GM12878 (cell line): ENCODE measurements around the gene CGREF1. TPM values are rescaled to one million over a fixed set of nuclear protein-coding genes. Genes with fewer than 3 reads are reported as not detected.
A peak's percentile ranks its signal among the peaks of the same experiment; 100 is the strongest.

Experiments used
- ATAC-seq: fragments of 200-7000 bp; cut with Tn5 transposase; 3 replicates; pipeline ENCODE4 v1.9.1; 2020; ENCODE audit warnings: mild to moderate bottlenecking, moderate library complexity
- BruUV-seq: library from RNA; stranded (reverse); fragments of 400-500 nt; replicated peaks from 2 replicates; lab custom pipeline; 2021; lab: Mats Ljungman, UMichigan
- CTCF ChIA-PET: fragments of 300-600 bp; sonication (Branson Sonifier 250); formaldehyde crosslinking; extraction: SDS; loops from one replicate; lab custom pipeline; 2021; ENCODE audit warnings: inconsistent platforms; lab: Yijun Ruan, JAX
- POLR2A ChIA-PET: fragments of 350-600 bp; formaldehyde crosslinking; extraction: SDS; loops from one replicate; lab custom pipeline; 2021; ENCODE audit warnings: inconsistent platforms; lab: Charles Lee
- RAD21 ChIA-PET: fragments of 300-600 bp; sonication (Branson Sonifier 250); formaldehyde crosslinking; loops from one replicate; lab custom pipeline; 2023; ENCODE audit warnings: antibody characterized with exemption; ENCODE audit not compliant: unreplicated experiment; lab: Charles Lee
- SMC1A ChIA-PET: fragments of 300-600 bp; sonication (Branson Sonifier 250); formaldehyde crosslinking; loops from one replicate; lab custom pipeline; 2023; ENCODE audit not compliant: unreplicated experiment, uncharacterized antibody; lab: Charles Lee
- DNase-seq: peaks from one replicate; pipeline ENCODE4 v3.0.0-alpha.2; 2011; ENCODE audit warnings: low read depth, low spot score
- FAIRE-seq: peaks from 3 replicates; lab custom pipeline; 2011; peaks lifted over from hg19 to GRCh38; lab: Jason Lieb, UNC
- H2AFZ ChIP-seq: 2 replicates; pipeline ENCODE4 v1.6.0; 2011; ENCODE audit warnings: low read depth, low read length, control low read depth; ENCODE audit not compliant: control insufficient read depth
- H3K27ac ChIP-seq: 2 replicates; pipeline ENCODE4 v1.5.1; 2011; ENCODE audit warnings: control low read depth; ENCODE audit not compliant: control insufficient read depth, insufficient read depth
- H3K27me3 ChIP-seq, 2 experiments: replicated peaks in 1 of 2; 2 replicates each; pipeline versions ENCODE4 v1.6.0 to v1.6.1; 2011; ENCODE audit warnings: low read length in 1 of 2; ENCODE audit not compliant: control insufficient read depth in 2 of 2, insufficient read depth in 2 of 2
- H3K36me3 ChIP-seq, 2 experiments: 2 replicates each; pipeline ENCODE4 v1.5.1; 2011; ENCODE audit warnings: low read length in 1 of 2; ENCODE audit not compliant: control insufficient read depth in 2 of 2, insufficient read depth in 2 of 2
- H3K4me1 ChIP-seq: 2 replicates; pipeline ENCODE4 v1.6.1; 2011; ENCODE audit warnings: mild to moderate bottlenecking, low read length, moderate library complexity, mixed read lengths; ENCODE audit not compliant: control insufficient read depth, insufficient read depth
- H3K4me2 ChIP-seq: 2 replicates; pipeline ENCODE4 v1.6.0; 2011; ENCODE audit warnings: control low read depth; ENCODE audit not compliant: control insufficient read depth, insufficient read depth
- H3K4me3 ChIP-seq: fragments of 200-600 bp; sonication (generic); 2 replicates; pipeline ENCODE4 v1.5.1; 2016
- H3K79me2 ChIP-seq: 2 replicates; pipeline ENCODE4 v1.6.0; 2011; ENCODE audit warnings: low read length; ENCODE audit not compliant: control insufficient read depth, insufficient read depth
- H3K9ac ChIP-seq: 2 replicates; pipeline ENCODE4 v1.8.0; 2011; ENCODE audit warnings: low read length, control low read depth, mixed read lengths; ENCODE audit not compliant: control insufficient read depth, insufficient read depth
- H3K9me3 ChIP-seq: replicated peaks from 3 replicates; pipeline ENCODE4 v1.5.1; 2011; ENCODE audit warnings: mild to moderate bottlenecking, low read length; ENCODE audit not compliant: control insufficient read depth, insufficient read depth
- H4K20me1 ChIP-seq: 2 replicates; pipeline ENCODE4 v1.6.0; 2011; ENCODE audit not compliant: control insufficient read depth, insufficient read depth
- ATF2 ChIP-seq: IDR thresholded peaks from 2 replicates; pipeline ENCODE4 v1.6.1; 2012; ENCODE audit warnings: low read length, inconsistent platforms
- GABPA ChIP-seq: IDR thresholded peaks from 2 replicates; pipeline ENCODE4 v1.6.1; 2014; ENCODE audit warnings: antibody characterized with exemption, low read depth, mild to moderate bottlenecking, inconsistent platforms
- MTA3 ChIP-seq: IDR thresholded peaks from 2 replicates; pipeline ENCODE4 v1.6.1; 2012; ENCODE audit warnings: low read length, inconsistent platforms, borderline replicate concordance
- TAF1 ChIP-seq: IDR thresholded peaks from 2 replicates; pipeline ENCODE4 v1.6.1; 2011; ENCODE audit warnings: mild to moderate bottlenecking, low read depth, low read length, borderline replicate concordance
- WGBS: methylation state at CpG from one replicate; pipeline ENCODE4 v1.1.6; 2016; ENCODE audit warnings: low lambda C conversion rate; ENCODE audit not compliant: insufficient replicate concordance, insufficient coverage; ENCODE audit errors: missing lambda C conversion rate; 5-methylcytosine and 5-hydroxymethylcytosine counted together
- in situ Hi-C: fragments of 300-500 bp; cut with MboI; formaldehyde crosslinking; loops from 9 replicates; pipeline ENCODE4 v1.14.3; 2018; ENCODE audit warnings: mixed read lengths
- intact Hi-C: fragments of 100-400 bp; cut with micrococcal nuclease; formaldehyde crosslinking; loops from one replicate; pipeline ENCODE4 v1.14.2; 2022; ENCODE audit not compliant: unreplicated experiment
- polyA plus RNA-seq, 11 experiments: library from polyadenylated mRNA; depleted of rRNA in 4 of 11; unstranded in 6 of 11; stranded (reverse) in 5 of 11; fragments of >200 nt; fragmentation: Nextera tagmentation in 4 of 11; fragmentation: Illumina TruSeq in 1 of 11; extraction: Ambion mirVana in 4 of 11; extraction: Trizol in 1 of 11; gene quantifications; 1 replicate in 1 of 11; 2 replicates in 10 of 11; pipeline versions ENCODE4 v1.2.1 to v1.2.3, GENCODE V29; 2011 to 2016; ENCODE audit warnings: inconsistent platforms in 2 of 11, missing spikeins in 2 of 11, low read depth in 1 of 11
- total RNA-seq, 4 experiments: library from RNA; depleted of rRNA in 3 of 4; stranded (reverse); fragments of >200 nt in 3 of 4; fragmentation: Illumina TruSeq in 1 of 4; extraction: Trizol in 1 of 4; gene quantifications; 2 replicates each; pipeline versions ENCODE4 v1.2.1 to v1.2.3, GENCODE V29; 2013 to 2021

The CGREF1 gene
- total and polyA plus RNA-seq, 10 of the 15 experiments (the other 5 are each of a cell fraction or from before 2014, with no cell fraction given): 0.06 to 0.21 TPM; not detected in 8

GRCh38 chr2:27078267-27079194 is 40.4 kb downstream of the CGREF1 start, which contains the start of gene EMILIN1:
Gene EMILIN1, plus strand, starts transcription at chr2:27078615. Its CDS starts 451 bp downstream, at chr2:27079066.
- in situ Hi-C loops (no loop called here), intact Hi-C loops (no loop called here)
- ChIA-PET RAD21 (no interaction called here), SMC1A (no interaction called here), CTCF (no interaction called here), POLR2A (no interaction called here)
- H3K79me2 ChIP-seq: no peaks in the 10 kb centered on the region
- TF ChIP-seq MTA3 (no peak), TAF1 (no peak), GABPA (no peak), ATF2 (no peak)
- H3K4me3 ChIP-seq: no peak within 1 kb of the TSS
- H3K4me2 ChIP-seq: 0 out of 2 replicates have a peak within 1 kb of the TSS, but pooled peaks have one; percentile 17
- no peaks in the 10 kb centered on the region for H3K9me3 ChIP-seq
- H3K4me1 ChIP-seq: peaks cover 47% of the 10 kb centered on the region
- no peaks in the 10 kb centered on the region for H3K36me3 ChIP-seq
- DNase-seq (no peak), FAIRE-seq (no peak), ATAC-seq (no peak)
- no TSS peak for BruUV-seq
- no peaks in the 10 kb centered on the region for H3K27me3 ChIP-seq
- H3K27ac ChIP-seq: no peak within 1 kb of the TSS
- WGBS: 59% methylated on average over 35 of the region's 41 CpGs
- H2AFZ ChIP-seq: peak within 1 kb of the TSS; percentile 51; the same call in 1 of the 2 replicates
- no peak within 1 kb of the TSS for H3K9ac ChIP-seq
- H4K20me1 ChIP-seq: no peaks in the 10 kb centered on the region
